Measurements from ENCODE around the gene DNAH6.

Gene DNAH6

GRCh38 chr2:84716564-84716963, 200.3 kb downstream of the DNAH6 start:
- no peak for FAIRE-seq
- no peak for TF ChIP-seq CTCF (IDR thresholded peaks at IDR 0.05; ENCODE audit: insufficient read depth, missing control alignments)
- no peak for DNase-seq (ENCODE audit: insufficient read length, low spot score)

- DNase-seq (ENCODE audit: insufficient read length, low spot score) (no peak), FAIRE-seq (no peak)
- TF ChIP-seq CTCF (IDR thresholded peaks at IDR 0.05; ENCODE audit: insufficient read depth, missing control alignments) = no peak
Measured at GRCh38 chr2:84717302-84717701, 201.0 kb downstream of the DNAH6 start.

GRCh38 chr2:84719434-84719833, 203.1 kb downstream of the DNAH6 start:
- DNase-seq (ENCODE audit: insufficient read length, low spot score) = no peak
- no peak for TF ChIP-seq CTCF (IDR thresholded peaks at IDR 0.05; ENCODE audit: insufficient read depth, missing control alignments)
- no peak for FAIRE-seq

GRCh38 chr2:84723831-84724230, 207.5 kb downstream of the DNAH6 start:
- TF ChIP-seq CTCF (IDR thresholded peaks at IDR 0.05; ENCODE audit: insufficient read depth, missing control alignments) = no peak
- FAIRE-seq = no peak
- no peak for DNase-seq (ENCODE audit: insufficient read length, low spot score)

GRCh38 chr2:84725717-84726116, 209.4 kb downstream of the DNAH6 start:
- TF ChIP-seq CTCF (IDR thresholded peaks at IDR 0.05; ENCODE audit: insufficient read depth, missing control alignments) = no peak
- DNase-seq (ENCODE audit: insufficient read length, low spot score) (no peak), FAIRE-seq (no peak)

DNA sequence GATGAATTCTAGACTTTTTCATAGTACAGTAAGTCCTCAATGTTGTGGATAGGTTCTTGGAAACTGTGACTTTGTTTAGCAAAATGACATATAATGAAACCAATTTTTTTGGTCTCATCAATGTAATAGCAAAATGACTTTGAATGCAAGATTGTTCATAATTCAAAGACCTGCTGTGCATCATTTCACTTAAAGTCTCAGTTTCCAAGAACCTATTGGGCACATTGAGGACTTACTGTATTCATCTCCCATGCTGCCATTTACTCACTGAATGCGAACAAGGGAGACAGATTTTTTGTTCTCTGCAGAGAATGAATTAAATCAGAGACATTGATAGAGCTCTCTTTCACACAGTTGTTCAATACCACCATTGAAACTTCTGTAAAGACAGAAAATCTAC, 211.0 kb downstream of the DNAH6 start:
- FAIRE-seq = no peak
- no peak for DNase-seq (ENCODE audit: insufficient read length, low spot score)
- no peak for TF ChIP-seq CTCF (IDR thresholded peaks at IDR 0.05; ENCODE audit: insufficient read depth, missing control alignments)

GRCh38 chr2:84729224-84729623, 212.9 kb downstream of the DNAH6 start:
- no peak for TF ChIP-seq CTCF (IDR thresholded peaks at IDR 0.05; ENCODE audit: insufficient read depth, missing control alignments)
- no peak for FAIRE-seq
- no peak for DNase-seq (ENCODE audit: insufficient read length, low spot score)
